Activated CD4-positive, alpha-beta memory T cell treated with anti-CD3 and anti-CD28 coated beads, Interleukin-2, amount 10 ng/mL, durations not matched to agents 7 days and 5 days (primary cell): ENCODE results near the gene CPXM2. TPM values are rescaled to one million over a fixed set of nuclear protein-coding genes. Genes with fewer than 3 reads are reported as not detected.

Source experiments
- CTCF ChIA-PET: fragments of 350-600 bp; sonication (Branson Sonifier 250); formaldehyde crosslinking; loops from one replicate; lab custom pipeline; 2021; ENCODE audit warnings: antibody characterized with exemption, inconsistent platforms; lab: Charles Lee
- POLR2A ChIA-PET: fragments of 350-600 bp; sonication (Branson Sonifier 250); formaldehyde crosslinking; loops from one replicate; lab custom pipeline; 2021; ENCODE audit warnings: antibody characterized with exemption; lab: Charles Lee
- DNase-seq: peaks from one replicate; pipeline ENCODE4 v3.0.0-alpha.2; 2020
- H3K27ac Mint-ChIP-seq: one replicate; pipeline ENCODE4 v1.8.0; 2021; ENCODE audit warnings: mild to moderate bottlenecking, mixed read lengths
- H3K27me3 Mint-ChIP-seq: one replicate; pipeline ENCODE4 v1.8.0; 2021; ENCODE audit warnings: mixed read lengths
- H3K36me3 Mint-ChIP-seq: one replicate; pipeline ENCODE4 v1.8.0; 2021; ENCODE audit warnings: low read depth, mixed read lengths
- H3K4me1 Mint-ChIP-seq: one replicate; pipeline ENCODE4 v1.8.0; 2021; ENCODE audit warnings: mixed read lengths
- H3K4me3 Mint-ChIP-seq: one replicate; pipeline ENCODE4 v1.8.0; 2021; ENCODE audit warnings: mild to moderate bottlenecking, mixed read lengths
- H3K9me3 Mint-ChIP-seq: one replicate; pipeline ENCODE4 v1.8.0; 2021; ENCODE audit warnings: mixed read lengths
- total RNA-seq, 2 experiments: library from RNA; stranded (reverse); gene quantifications; one replicate each; pipeline ENCODE4 v1.2.3, GENCODE V29; 2021

CPXM2 gene
- total RNA-seq, result not detected

DNA sequence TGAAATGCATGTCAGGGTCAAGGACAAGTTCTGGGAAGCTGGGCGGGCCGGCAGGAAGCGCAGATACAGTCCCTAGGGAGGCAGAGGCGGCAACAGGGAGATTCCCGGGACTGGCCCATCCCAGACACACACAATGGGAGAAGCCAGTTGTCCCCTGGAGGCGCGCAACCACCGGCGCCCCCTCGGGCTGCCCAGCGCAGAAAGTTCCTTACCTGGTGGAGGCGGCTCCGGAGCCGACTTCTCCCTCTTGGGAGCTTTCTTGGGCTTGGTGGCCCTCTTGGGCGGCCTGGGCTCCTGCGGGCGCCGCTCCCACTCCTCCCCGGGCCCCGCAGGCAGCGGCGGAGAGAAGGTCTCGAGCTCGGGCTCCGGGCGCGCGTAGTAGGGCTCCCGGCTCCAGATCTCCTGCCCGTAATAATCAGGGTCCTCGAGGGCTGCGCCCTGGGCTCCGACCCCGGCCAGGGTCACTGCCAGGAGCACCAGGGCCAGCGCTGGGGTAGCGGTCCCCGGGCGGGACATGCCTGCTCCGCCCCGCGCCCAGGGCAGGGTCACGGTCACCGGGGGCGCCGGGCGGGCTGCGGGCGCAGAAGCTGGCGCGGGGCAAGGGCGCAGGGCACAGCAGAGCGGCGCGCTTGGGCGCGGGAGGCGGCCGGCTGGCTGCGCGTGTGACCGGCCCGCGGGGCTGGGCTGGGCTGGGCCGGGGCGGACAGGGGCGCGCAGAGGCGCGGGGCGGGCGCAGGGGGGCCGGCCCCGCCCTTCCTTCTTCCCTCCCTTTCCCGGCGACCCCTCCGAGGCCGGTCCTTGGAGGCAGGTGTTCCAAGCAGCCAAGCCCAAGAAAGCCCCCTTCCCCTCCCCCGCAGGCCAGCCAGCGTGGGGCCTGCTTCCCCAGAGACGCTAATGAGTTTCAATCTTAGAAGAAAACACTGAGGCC lies at the start of gene CPXM2:
Gene CPXM2, minus strand, starts transcription at position 664 of the 928 bp plus-strand sequence. Its CDS starts 148 bp downstream, at position 516.
- no peaks in the 10 kb centered on the region for H3K4me1 Mint-ChIP-seq
- H3K36me3 Mint-ChIP-seq, result no peaks in the 10 kb centered on the region
- ChIA-PET POLR2A (interaction anchor here (0.6 kb wide), 1 partner anchor 1748 kb away, joined by 3 read pairs; no protein-coding TSS in a partner anchor), CTCF (no interaction called here)
- no peaks in the 10 kb centered on the region for H3K9me3 Mint-ChIP-seq
- DNase-seq, result no peak
- H3K27me3 Mint-ChIP-seq, result peaks cover 18% of the 10 kb centered on the region
- H3K27ac Mint-ChIP-seq, result no peak within 1 kb of the TSS
- H3K4me3 Mint-ChIP-seq, result no peak within 1 kb of the TSS

DNA sequence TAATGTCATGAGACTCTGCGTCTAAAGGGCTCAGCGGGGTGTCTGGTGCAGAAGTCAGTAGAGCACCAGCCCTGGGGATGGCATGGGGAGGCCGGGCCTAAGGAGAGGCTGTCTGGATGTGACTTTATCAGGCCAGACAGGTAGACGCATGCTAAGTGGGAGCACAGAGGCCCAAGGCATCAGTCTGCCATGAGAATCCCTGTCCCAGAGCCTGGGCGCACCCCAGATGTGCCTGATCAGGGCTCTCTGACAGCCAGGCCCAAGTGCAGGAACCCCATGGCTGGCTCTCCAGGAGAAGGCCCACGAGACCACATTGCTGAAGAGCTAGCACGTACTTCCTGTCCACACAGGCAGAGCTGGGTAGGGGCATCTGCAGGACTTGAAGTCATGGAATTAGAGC lies 48.0 kb upstream of the CPXM2 start:
- ChIA-PET POLR2A (no interaction called here), CTCF (no interaction called here)
- Mint-ChIP-seq H3K4me3 (no peak overlapping the region), H3K27me3 (no peaks in the 10 kb centered on the region), H3K4me1 (peaks cover 3% of the 10 kb centered on the region), H3K27ac (no peak overlapping the region), H3K9me3 (peaks cover 4% of the 10 kb centered on the region), H3K36me3 (no peaks in the 10 kb centered on the region)
- DNase-seq, result no peak

DNA sequence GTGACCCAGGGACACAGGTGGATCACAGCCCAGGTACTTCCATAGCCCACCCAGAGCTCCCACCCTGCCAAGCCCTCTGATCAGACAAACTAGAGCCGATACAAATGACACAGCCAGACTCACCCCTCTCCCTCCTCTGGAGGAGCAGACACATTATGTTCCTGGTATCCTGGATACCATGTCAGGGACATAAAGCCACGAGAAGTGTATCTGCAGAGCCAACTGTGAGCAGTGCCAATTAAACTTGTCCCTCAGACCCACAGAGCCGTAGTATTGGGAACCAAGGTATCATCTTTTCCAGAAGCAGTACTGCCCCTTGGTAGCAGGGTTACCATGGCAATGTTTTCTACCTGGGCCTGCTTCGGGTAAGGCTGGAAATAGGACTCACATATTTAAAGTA lies 47.3 kb upstream of the CPXM2 start:
- no peaks in the 10 kb centered on the region for H3K36me3 Mint-ChIP-seq
- H3K9me3 Mint-ChIP-seq, result peaks cover 4% of the 10 kb centered on the region
- DNase-seq, result no peak
- ChIA-PET POLR2A (no interaction called here), CTCF (no interaction called here)
- H3K27ac Mint-ChIP-seq, result no peak overlapping the region
- H3K4me3 Mint-ChIP-seq, result no peak overlapping the region
- no peaks in the 10 kb centered on the region for H3K27me3 Mint-ChIP-seq
- H3K4me1 Mint-ChIP-seq, result peaks cover 3% of the 10 kb centered on the region

DNA sequence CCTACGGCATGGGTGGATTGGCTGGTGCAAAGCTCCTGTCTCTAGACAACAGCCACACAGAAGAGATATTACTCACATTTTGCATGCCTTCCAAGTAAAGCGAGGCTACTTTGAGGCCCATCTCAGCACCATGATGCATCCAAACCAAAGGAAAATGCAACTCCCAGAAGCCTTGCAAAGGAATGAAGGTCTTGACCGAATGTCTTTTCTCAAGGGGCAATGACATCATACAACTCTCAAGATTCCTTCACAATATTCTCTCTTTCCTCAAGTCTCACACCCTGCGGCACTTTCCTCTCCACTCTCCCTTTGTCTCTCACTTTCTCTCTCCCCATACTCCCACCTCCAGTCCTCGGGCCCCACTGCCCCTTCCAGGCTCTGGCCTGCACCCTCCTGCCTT lies 44.8 kb upstream of the CPXM2 start:
- no peaks in the 10 kb centered on the region for H3K36me3 Mint-ChIP-seq
- peaks cover 3% of the 10 kb centered on the region for H3K4me1 Mint-ChIP-seq
- DNase-seq, result no peak
- H3K27me3 Mint-ChIP-seq, result no peaks in the 10 kb centered on the region
- H3K27ac Mint-ChIP-seq, result no peak overlapping the region
- H3K9me3 Mint-ChIP-seq, result peaks cover 9% of the 10 kb centered on the region
- no peak overlapping the region for H3K4me3 Mint-ChIP-seq
- POLR2A ChIA-PET, result no interaction called here
- CTCF ChIA-PET, result no interaction called here

DNA sequence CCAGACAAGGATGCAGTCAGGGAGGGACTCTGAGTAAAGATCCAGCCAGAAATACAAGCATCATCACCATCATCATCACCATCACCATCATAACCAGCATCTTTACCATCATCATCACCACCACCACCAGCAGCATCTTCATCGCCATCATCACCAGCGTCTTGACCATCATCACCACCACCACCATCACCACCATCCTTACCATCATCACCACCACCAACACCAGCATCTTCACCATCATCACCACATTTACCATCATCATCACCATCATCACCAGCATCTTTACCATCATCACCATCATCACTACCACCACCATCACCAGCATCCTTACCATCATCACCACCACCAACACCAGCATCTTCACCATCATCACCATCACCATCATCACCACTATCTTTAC lies 44.1 kb upstream of the CPXM2 start:
- Mint-ChIP-seq H3K36me3 (no peaks in the 10 kb centered on the region), H3K9me3 (peaks cover 14% of the 10 kb centered on the region), H3K27me3 (no peaks in the 10 kb centered on the region), H3K4me3 (no peak overlapping the region), H3K4me1 (peaks cover 3% of the 10 kb centered on the region), H3K27ac (no peak overlapping the region)
- POLR2A ChIA-PET, result no interaction called here
- CTCF ChIA-PET, result no interaction called here
- no peak for DNase-seq

DNA sequence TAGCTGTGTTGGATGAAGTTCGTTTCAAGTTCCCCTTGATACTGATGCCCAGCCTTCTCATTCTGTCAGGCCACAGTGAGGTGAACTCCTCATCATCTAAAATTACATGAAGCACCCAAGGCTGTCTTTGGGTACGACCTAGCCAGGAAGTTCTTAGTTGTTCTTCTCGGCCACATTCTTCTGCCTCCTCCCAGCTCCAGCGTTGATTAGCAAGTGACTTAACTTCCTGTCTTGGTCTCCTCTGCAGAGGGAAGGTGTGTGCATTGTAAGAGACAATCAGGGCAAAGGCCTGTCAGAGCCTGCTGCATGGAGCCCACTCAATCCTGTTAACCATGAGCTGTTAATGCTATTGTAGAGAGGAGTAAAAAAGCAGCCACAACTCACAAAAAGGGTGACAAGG lies 43.2 kb upstream of the CPXM2 start:
- POLR2A ChIA-PET, result no interaction called here
- peak overlapping the region; percentile 10 for H3K27ac Mint-ChIP-seq
- DNase-seq, result no peak
- peaks cover 3% of the 10 kb centered on the region for H3K4me1 Mint-ChIP-seq
- H3K27me3 Mint-ChIP-seq, result no peaks in the 10 kb centered on the region
- CTCF ChIA-PET, result no interaction called here
- no peaks in the 10 kb centered on the region for H3K36me3 Mint-ChIP-seq
- H3K9me3 Mint-ChIP-seq, result peaks cover 20% of the 10 kb centered on the region
- no peak overlapping the region for H3K4me3 Mint-ChIP-seq

DNA sequence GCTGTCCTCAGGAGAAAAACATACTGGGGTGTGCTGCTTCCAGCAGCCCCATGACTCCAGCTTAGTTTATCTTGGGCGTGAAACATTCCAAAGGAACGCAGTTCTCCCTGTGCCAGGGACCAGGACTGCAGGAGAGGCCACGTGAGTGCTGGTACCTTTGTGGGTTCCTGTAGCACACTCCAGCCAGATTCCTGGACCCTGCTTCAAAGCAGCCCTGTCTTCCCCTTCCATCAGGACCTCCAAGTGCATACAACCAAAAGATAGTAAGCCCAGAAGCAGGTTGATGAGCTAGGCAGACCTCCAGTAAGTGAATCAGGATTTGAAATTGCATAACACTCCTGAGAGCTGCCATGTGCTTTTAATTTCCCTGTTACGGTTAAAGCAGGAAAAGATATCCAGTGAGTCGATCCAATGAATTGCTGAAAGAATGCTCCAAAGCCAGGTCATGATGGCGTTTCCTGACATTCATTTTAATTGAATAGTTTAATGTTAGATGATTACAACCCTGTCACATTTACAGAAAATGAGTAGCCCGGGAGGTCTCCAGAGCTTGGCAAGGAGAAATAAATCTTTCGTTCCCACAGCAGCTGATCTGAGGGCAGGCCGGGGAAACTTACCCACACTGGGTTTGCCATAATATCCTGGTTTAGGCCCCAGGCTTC lies 38.9 kb upstream of the CPXM2 start:
- Mint-ChIP-seq H3K9me3 (peaks cover 28% of the 10 kb centered on the region), H3K27me3 (no peaks in the 10 kb centered on the region), H3K36me3 (no peaks in the 10 kb centered on the region), H3K4me1 (peaks cover 9% of the 10 kb centered on the region), H3K4me3 (no peak overlapping the region), H3K27ac (no peak overlapping the region)
- DNase-seq, result no peak
- ChIA-PET CTCF (no interaction called here), POLR2A (no interaction called here)

DNA sequence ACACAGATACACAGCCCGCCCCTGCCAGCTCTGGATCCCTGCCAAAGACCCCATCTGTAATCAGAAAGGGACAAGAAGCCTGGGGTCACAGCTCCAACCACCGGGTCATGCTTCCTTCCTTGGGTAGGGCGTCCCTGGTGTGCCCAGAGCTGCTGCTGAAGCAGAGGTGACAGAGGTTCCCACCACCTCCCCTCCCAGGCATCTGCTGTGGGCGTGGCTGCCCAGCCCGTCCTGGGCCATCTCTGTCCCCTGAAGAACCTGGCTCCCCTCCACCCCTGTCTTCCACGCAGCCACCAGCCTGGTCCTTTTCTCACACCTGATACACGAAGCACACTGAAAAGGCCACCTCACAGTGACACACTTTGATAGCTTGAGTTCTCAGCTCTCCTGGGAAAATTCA lies 38.2 kb upstream of the CPXM2 start:
- Mint-ChIP-seq H3K27ac (no peak overlapping the region), H3K9me3 (peaks cover 25% of the 10 kb centered on the region), H3K36me3 (no peaks in the 10 kb centered on the region), H3K27me3 (no peaks in the 10 kb centered on the region), H3K4me3 (no peak overlapping the region), H3K4me1 (peaks cover 8% of the 10 kb centered on the region)
- POLR2A ChIA-PET, result no interaction called here
- CTCF ChIA-PET, result no interaction called here
- no peak for DNase-seq

DNA sequence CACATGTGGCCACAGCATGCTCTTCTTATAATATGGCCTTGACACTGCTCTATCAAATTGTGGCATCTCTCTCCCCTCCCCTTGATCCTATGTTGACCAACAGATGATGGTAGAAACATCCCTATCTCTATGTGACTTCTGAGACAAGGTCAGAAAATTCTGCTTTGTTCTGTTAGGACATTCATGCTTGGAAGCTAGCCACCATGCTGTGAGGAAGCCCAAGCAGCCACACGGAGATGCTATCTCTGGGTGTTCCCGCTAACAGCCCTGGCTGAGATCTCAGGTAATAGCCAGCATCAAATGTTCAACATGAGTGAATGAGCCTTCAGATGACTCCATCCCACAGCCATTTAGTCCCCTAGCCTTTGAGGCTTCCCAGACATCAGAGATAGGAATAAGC lies 36.8 kb upstream of the CPXM2 start:
- ChIA-PET CTCF (no interaction called here), POLR2A (no interaction called here)
- Mint-ChIP-seq H3K4me3 (no peak overlapping the region), H3K4me1 (peaks cover 6% of the 10 kb centered on the region), H3K27me3 (no peaks in the 10 kb centered on the region), H3K9me3 (peaks cover 25% of the 10 kb centered on the region), H3K27ac (no peak overlapping the region), H3K36me3 (no peaks in the 10 kb centered on the region)
- DNase-seq, result no peak

DNA sequence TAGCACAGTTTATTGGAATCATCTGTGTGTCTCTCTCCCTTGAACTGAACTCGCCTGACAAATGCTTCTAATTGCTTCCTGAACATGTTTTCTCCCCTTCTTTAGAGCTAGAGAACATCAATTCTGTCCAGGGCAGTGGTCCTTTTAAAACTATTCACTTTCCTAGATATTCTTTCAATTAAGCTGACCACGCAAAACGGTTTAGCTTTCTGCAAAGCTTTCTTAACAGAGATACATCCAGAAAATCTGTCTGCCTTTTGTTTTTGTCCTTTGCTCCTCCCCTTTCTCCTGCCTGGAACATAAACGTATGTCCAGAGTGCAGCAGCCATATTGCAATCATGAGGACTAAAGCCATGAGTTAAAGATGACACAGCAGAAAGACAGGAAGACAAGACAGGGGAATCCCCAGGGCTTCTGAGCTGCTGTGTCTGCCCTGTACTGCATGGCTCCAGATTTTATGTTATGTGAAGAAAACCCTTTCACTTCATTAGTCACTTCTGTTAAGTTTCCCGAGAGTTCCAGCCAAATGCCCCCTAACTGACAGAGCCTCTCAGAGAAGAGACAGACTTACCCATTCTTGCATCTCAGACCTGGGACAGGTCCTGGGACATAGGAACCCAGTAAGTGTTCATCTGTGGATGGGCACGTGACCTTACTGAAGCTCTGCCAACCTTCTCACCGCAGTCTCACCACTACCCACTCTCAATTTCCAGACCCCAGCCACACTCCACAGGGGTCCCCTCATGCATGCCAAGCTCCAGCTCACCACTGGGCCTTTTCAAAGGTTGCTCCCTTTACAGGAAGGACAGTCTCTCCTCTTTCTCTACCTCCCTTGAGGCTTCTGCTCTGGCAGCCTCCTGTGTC lies 35.0 kb upstream of the CPXM2 start:
- H3K27ac Mint-ChIP-seq, result no peak overlapping the region
- DNase-seq, result no peak
- H3K27me3 Mint-ChIP-seq, result no peaks in the 10 kb centered on the region
- no peak overlapping the region for H3K4me3 Mint-ChIP-seq
- peaks cover 6% of the 10 kb centered on the region for H3K4me1 Mint-ChIP-seq
- no peaks in the 10 kb centered on the region for H3K36me3 Mint-ChIP-seq
- POLR2A ChIA-PET, result no interaction called here
- H3K9me3 Mint-ChIP-seq, result peaks cover 24% of the 10 kb centered on the region
- CTCF ChIA-PET, result no interaction called here

DNA sequence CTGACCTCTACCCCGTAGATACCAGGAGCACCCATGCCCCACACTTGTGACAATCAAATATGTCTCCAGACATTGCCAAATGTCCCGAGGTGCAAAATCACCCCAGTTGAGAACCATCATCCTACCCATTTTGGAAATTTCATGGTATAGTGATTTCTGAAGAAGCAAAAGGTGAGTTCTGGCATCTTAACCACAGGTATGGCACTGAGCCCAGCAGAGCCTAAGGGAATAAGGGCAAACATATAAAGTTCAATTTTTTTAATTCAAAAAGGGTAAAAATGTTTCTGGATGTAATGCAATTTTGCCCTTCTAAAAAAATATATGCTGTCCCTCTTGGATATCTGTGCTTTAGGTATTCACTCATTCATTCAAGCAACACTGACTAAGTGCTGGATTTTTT lies 30.5 kb upstream of the CPXM2 start:
- H3K9me3 Mint-ChIP-seq, result peaks cover 6% of the 10 kb centered on the region
- no peaks in the 10 kb centered on the region for H3K27me3 Mint-ChIP-seq
- no peak overlapping the region for H3K4me3 Mint-ChIP-seq
- ChIA-PET CTCF (no interaction called here), POLR2A (no interaction called here)
- peaks cover 4% of the 10 kb centered on the region for H3K4me1 Mint-ChIP-seq
- H3K27ac Mint-ChIP-seq, result no peak overlapping the region
- no peak for DNase-seq
- no peaks in the 10 kb centered on the region for H3K36me3 Mint-ChIP-seq

DNA sequence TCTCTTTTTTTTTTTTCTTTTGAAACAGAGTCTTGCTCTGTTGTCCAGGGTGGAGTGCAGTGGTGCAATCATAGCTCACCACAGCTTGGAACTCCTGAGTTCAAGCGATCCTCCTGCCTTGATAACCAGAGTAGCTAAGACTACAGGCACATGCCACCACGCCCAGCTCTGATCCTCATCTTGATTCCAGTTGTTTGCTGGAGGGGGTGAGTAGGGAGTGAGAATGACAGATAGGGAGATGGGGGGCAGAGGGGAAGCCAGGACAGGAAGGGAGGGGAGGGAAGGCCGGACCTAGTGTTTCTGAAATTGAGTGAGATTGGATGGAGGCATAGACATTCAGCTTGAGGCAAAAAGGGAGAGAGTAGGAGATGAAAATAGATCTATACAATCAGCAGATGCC lies 25.2 kb upstream of the CPXM2 start:
- POLR2A ChIA-PET, result no interaction called here
- no peak for DNase-seq
- Mint-ChIP-seq H3K9me3 (no peaks in the 10 kb centered on the region), H3K4me3 (no peak overlapping the region), H3K36me3 (no peaks in the 10 kb centered on the region), H3K4me1 (peaks cover 1% of the 10 kb centered on the region), H3K27me3 (no peaks in the 10 kb centered on the region), H3K27ac (no peak overlapping the region)
- CTCF ChIA-PET, result no interaction called here
